Measurements from ENCODE around the gene UBC.
"Not testable (repeated sequence)": the region's sequence is repeated elsewhere in the genome, so short reads cannot be mapped to it uniquely, and the experiment has no call there.

UBC gene

DNA sequence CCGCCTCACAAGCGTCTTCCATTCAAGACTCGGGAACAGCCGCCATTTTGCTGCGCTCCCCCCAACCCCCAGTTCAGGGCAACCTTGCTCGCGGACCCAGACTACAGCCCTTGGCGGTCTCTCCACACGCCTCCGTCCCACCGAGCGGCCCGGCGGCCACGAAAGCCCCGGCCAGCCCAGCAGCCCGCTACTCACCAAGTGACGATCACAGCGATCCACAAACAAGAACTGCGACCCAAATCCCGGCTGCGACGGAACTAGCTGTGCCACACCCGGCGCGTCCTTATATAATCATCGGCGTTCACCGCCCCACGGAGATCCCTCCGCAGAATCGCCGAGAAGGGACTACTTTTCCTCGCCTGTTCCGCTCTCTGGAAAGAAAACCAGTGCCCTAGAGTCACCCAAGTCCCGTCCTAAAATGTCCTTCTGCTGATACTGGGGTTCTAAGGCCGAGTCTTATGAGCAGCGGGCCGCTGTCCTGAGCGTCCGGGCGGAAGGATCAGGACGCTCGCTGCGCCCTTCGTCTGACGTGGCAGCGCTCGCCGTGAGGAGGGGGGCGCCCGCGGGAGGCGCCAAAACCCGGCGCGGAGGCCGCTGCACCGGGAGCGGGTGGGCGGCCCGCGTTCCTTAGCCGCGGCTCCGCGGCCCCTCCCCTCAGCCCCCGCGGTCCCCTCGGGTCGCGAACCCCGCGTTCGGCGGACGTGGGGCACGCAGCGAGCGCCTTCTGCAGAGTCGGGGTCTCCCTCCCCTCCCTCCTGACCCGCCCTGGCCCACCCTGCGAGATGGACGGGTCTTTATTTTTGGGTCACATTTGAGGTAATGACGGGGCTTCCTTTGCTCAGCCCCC is at the start of gene UBC:
TSS of gene UBC (minus strand) at position 259 of the 847 bp plus-strand sequence. CDS start 879 bp downstream, outside the sequence.
- peak; percentile 76 for DNase-seq (ENCODE audit: low read depth)

DNA sequence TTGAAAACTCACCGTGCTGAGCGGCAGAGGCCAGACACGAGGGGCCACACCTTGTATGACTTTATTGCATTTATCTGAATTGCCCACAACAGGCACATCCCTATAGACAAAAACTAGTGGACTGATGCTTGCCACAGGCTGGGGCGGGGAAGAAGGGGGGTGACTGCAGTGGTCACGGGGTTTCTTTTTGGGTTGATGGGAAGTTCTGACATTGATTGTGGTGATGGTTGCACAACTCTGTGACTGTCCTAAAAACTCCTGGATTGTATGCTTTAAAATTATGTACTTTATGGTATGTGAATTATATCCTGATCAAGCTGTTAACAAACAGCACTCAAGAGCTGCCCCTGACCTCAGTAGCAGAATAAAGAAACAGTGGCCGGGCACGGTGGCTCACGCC is 48.8 kb upstream of the UBC start:
- DNase-seq (ENCODE audit: low read depth) = no peak

DNA sequence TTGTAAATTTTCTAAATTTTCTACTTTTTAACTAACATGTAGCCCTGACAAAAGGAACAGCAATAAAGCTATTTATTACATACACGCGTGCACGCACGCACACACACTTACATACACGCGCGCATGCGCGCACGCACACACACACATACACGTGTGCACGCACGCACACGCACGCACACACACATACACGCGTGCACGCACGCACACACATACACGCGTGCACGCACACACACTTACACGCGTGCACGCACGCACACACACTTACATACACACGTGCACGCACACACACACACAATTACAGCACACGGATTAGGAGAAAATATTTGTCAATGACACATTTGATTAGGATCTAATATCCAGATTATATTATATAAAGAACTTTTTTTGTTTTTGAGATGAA is 46.6 kb upstream of the UBC start:
- no peak for DNase-seq (ENCODE audit: low read depth)

DNA sequence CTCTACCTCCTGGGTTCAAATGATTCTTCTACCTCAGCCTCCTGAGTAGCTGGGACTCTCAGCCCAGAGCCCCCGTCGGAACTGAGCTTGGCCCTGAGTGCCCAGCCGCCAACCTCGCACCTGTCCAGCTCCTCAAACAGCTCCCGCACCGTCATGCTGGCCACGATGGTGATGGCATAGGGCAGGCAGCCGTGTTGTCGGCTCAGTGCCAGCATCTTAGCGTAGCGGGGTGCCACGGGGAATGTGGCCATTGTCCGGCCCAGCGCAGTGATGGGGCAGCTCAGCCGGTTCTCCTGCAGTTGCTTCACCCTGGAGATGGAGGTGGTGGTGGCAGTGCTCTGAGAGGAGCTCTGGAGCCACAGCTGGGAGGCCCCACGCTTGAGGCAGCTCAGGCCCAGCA is 42.1 kb upstream of the UBC start:
- DNase-seq (ENCODE audit: low read depth) = no peak

DNA sequence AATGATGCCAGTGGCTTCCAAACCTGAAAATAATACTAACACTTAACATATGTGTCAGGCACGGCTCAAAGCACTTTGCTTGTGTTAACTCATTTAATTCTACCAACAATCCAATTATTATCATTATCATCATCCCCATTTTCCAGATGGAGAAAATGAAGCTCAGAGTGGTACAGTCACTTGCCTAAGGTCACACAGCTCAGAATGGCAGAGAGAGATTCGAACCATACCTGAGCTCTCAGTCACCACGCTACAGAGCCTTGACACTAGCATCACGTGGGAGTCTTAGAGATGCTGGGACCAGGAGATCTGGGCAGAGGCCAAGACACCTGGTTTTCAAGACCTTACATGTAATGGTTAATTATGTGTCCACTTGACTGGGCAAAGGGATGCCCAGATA is 40.3 kb upstream of the UBC start:
- DNase-seq (ENCODE audit: low read depth) = no peak

DNA sequence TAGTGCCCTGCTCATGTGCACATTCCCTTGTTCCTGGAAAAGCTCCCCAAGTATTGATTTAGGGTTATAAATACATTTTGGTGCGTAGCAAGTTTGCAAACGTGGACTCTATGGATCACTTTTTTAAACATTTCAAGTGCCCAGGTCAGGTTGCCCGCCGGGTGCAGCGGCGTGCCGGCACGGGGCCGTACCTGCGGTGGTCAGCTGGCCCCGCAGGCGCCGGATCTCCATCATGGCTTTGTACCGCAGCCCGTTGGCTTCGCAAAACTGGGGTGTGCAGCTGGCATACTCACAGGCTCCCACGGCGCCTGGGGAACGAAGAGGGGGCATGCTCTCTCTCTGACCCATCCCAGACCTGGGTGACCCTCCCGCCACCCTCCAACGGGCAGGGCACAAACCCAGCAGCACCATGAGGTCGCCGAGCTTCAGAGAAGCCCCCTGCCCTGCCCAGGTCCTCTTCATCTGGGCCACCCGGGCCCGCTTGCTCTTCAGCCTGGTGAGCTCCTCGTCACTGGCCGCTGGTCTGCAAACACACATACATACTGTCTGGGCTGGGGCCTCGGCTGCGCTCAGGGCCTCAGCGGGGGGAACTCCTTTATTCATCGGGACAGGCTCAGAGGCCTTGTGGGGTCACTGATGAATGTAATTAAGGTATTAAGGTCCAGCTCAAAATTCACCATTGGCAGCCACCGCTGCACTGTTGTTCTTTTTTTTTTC is 39.4 kb upstream of the UBC start:
- no peak for DNase-seq (ENCODE audit: low read depth)

DNA sequence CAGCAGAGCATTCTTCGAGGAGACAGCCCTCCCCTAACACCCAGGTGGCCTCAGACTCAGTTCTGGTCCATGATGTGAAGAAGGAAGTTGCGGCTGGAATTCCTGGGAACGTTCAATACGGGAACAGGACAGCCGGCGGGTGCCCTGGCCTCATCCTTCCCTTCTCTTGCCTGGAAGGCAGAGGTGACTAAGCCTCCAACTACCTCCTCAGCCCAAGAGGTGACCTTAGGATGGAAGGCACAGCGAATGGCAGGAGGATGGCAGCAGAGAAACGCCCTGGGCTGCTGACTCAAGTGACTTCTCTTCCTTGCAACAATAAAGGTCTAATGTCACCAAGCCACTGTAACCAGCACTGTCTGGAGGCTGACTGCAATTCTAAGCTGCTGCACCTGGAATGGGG is 38.4 kb upstream of the UBC start:
- DNase-seq (ENCODE audit: low read depth) = no peak

DNA sequence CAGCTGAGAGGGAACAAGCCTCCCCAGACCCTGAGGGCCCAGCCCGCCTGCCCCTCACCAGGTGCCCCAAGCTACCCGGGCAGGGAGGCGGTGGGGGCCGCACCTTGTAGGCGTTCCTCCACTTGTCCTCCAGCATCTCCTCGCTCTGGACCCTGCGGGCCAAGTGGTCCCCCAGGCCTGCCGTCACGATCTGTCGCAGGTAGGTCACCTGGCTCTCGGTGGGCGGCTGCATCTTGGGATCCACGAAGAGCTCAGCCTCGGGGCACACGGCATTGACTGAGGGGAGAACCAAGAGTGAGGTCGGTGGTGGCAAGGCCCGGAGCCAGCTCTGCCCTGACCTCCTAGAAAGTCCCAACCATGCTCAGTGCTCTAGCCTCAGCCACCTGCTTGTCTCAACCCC is 37.8 kb upstream of the UBC start:
- no peak for DNase-seq (ENCODE audit: low read depth)

DNA sequence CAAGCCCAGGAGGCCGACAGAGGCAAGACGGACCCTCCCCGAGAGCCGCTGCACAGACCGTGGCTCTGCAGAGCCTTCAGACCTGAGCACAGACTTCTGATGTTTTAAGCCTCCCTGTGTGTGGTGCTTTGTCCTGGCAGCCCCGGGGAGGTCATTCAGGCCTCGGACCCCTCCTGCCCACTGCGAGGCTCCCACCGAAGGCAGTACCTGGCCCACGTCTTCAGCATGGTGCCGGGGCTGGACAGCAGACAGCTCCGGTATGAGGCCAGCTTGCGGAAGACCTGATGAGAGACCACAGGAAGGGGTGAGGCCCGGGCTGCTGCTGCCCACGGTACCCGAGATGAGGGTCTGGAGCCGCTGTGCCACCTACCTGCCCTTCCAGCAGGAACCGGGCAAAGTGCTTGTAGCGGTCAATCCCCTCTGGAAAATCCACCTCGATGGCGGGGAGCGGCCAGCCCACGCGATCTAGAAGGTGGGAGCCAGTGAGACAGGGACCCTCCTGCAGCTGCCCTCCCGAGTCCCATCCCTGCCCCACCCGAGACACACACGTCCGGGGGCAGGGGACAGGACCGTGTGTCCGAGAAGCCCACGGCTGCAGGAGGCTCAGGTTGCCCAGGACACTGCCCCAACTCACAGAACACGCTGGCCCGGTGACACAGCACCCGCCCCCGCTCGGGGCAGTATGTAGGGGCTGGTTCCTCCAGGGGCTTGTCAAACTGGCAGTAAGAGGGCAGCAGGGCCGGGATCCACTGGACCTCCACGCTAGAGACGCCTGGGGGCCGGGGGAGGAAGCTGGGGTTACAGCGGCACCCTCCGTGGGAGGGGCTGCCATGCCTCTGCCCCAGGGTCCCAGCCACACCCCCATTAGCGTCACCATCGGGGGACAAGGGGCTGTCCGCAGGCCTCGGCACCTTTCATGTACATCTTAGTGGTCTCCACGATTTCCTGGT is 35.6 kb upstream of the UBC start:
- no peak for DNase-seq (ENCODE audit: low read depth)

DNA sequence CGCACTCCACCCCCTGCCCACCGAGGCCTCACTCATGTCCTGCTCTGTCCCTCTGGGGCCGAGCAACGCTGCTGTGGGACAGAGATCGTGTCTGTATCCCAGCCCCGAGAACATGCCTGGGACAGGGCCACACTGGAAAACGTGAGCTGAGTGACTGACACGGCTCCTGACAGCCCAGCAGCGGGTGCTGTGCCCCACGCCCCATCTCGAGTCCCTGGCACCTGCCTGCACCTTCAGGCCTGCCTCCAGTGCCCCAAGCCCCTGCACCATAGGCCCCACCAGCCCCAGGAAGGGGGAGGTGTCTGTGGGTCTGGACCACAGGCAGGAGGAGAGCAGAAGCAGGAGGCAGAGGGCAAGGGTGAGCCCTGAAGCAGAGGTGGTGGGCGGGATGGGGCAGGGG is 34.6 kb upstream of the UBC start:
- no peak for DNase-seq (ENCODE audit: low read depth)

DNA sequence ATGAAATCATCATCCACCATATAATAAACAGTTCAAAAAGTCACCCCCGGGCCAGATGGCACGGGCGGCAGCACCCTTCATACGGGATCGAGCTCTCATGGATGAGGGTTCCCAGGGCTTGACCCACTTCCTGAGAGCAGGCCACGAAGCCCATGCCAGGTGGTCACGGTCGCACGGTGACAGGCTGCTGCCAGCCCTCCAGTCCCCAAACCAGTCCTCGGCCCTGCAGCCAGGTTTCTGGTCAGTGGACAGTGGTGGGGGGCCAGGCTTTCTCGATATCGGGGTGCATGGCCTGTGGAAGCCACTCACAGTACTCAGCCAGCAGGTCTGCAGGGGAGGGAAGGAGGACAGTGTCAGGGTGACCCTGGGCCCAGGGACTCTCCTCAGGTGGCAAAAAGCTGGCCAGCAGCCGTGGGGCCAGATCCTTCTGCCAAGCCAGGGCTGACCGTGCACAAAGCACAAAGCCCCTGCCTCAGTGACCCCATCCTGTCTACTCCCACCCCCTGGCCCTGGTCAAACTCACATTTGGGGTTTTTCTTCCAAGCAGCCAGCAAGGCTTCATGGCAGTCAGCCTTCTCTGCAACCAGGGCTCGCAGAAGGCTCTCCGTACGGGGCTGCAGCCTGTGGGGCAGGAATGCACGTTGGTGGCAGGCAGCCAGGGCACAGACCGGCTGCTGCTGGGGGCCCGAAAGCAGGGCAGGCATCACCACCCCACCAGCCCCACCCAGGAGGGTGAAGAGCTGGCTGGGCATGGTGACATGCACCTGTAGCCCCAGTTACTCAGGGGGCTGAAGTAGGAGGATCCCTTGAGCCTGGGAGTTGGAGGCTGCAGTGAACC is 33.3 kb upstream of the UBC start:
- DNase-seq (ENCODE audit: low read depth) = no peak

DNA sequence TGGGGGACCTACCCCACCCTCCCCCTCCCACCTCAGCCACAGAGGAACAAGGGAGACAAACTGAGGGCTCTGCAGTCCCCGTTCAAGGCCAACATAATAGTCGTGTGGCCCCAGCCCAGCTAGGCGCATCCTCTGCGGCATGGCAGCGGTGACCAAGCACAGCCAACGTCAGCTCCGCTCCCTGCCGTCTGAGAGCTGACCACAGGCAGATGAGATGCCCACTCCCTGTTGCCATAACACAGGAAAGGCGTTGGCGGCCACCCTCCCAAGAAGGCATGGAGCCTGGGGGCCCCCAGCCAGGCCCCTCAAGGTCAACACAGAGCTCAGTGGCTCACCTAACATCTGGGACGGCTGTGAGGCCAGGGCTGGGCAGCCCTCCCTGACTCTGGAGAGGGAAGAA is 32.6 kb upstream of the UBC start:
- no peak for DNase-seq (ENCODE audit: low read depth)

DNA sequence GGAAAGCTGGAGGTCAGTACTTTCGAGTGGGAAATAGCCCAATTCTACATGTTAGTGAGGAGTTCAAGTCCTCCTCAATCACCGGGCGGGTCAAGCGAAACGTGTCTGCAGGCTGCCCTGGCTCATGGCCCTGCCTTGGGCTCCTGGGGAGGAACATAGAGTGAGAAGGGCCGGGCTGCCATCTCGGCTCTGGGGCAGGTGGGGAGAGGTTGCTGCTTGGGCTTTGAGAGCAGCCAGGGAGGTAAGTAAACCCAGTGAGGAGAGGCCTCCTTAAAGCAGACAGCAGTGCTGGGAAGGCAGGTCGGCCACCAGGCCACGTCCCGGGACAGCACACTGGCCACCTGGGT is 32.0 kb upstream of the UBC start:
- no peak for DNase-seq (ENCODE audit: low read depth)

DNA sequence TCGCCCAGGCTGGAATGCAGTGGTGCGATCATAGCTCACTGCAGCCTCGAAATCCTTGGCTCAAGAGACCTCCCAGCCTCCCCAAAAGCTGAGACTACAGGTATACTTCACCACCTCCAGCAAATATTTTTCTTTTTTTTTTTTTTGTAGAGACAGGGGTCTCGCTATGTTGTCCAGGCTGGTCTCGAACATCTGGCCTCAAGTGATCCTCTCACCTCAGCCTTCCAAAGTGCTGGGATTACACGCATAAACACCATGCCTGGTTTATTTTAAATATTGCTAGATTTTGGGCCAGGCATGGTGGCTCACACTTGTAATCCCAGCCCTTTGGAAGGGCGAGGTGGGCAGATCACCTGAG is 26.7 kb upstream of the UBC start:
- DNase-seq (ENCODE audit: low read depth) = no peak

DNA sequence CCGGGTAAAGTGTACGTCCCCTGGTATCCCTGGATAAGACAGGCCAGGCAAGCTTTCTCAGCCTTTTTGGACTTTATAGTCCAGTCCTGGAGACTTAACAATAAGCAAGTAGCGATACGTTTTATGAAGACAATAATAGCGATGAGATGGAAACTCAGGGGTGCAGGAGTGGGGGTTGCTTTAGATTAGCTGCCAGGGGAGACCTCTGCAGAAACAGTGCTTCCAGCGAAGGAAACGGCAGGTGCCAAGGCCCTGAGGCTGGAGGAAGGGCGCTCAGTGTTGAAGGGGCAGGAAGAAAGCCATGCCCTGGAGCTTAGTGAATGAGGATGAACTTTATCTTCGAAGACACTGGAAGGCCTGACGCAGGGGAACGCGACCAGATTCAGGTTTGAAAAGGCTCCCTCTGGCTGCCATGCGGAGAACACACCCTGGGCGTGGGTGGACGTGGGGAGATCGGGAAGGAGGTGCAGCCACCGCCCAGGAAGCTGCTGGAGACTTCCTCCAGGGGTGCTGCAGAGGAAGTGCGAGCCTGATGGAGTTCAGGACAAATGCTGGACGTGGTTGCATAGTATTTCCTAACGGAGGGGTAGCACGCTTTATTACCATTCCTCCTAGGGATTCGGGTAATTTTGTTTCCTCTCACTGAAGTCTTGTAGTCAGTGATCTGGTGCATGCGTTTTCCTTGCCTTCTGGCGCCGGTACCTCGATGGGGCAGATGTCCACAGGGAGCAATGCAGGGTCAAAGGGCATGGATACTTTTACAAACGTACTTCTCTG is 26.1 kb upstream of the UBC start:
- DNase-seq (ENCODE audit: low read depth) = peak; percentile 71

DNA sequence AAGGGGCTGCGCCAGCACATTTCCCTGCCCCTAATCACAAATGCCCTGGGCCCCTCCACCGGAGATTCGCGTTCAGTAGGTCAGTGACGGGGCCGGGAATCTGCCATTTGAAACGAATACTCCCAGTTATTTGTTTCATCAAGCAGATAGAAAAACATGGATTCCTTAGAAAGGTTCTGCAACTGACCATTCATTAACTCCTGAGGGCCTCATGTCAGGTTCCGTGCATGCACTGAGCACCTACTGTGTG is 25.6 kb upstream of the UBC start:
- DNase-seq (ENCODE audit: low read depth) = no peak

DNA sequence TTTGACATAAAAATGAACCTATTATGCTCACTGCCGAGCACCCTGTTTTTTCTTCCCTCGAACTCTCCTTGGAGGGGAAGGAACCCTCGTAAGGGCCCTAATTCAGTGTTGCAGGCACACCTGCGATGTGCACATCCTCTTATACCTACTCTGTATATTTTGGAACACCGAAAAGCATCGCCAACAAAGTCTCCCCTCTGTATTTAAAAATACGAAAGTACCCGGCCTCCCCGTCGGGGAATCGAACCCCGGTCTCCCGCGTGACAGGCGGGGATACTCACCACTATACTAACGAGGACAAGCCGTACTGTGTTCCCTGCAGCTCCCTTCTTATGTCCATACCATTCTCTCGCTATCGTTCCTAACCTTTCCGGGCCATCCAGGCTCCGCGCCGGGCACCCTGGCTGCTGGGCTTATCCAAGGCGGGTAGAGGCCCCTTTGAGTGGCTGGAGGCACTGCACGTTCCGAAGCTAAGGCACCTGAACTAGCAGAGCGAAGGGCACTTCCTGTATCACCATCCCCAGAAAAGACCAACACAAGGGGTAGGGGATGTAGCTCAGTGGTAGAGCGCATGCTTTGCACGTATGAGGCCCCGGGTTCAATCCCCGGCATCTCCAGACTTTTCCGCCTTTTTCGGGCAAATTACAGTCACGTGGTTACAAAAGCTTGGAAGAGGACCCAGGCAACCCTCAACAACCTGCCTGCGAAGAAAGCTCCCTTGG is 25.1 kb upstream of the UBC start:
- DNase-seq (ENCODE audit: low read depth) = peak; percentile 81

DNA sequence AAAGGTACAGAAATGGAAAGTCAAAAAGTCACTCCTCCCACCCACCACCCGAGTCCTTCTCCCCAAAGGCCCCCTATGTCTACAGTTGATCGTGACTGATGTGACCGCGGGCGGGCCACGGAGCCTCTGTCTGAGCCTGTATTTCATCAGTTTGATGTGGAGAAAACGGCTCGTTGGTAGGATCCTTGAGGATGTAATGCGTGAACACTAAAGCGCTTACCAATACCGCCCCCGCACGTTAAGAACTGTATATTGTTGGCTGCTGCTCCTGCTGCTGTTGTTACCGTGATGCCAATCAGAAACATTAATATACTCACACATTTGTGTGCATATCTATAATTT is 24.6 kb upstream of the UBC start:
- DNase-seq (ENCODE audit: low read depth) = no peak

DNA sequence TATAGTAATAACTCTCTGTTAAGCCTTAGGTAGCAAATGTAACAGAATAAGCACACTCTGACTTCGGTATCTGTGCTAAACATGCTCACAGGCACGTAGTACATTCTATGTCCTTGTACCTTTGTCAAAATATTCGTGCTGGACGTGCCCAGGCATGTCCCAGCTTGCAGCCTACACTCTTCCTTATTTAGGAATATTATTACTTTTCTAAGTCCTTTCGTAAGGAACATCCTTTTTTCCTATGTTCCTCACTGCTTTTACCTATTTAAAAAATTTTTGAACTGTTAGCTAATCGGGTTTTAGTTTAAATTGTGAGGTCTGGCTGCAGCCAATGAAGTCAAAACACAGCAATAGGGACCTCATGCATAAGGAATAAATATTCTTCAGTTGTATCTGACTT is 24.1 kb upstream of the UBC start:
- DNase-seq (ENCODE audit: low read depth) = no peak

DNA sequence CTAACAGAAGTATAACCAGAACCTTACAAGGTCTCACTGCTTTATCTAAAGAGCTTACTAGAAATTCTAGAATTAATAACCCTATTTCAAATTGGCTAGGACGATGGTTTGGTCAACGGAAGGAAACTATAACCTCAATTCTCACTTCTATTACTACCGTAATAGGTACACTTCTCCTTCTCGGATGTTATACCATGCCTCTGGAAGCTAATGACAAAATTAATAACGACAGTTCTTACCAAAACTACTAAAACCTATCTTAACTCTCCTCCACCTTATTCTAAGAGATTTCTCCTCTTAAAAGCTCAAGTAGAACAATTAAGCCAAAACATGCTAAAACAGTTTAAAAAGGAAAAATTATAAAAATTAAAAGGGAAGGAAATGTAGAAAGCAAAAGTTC is 23.7 kb upstream of the UBC start:
- DNase-seq (ENCODE audit: low read depth) = no peak

DNA sequence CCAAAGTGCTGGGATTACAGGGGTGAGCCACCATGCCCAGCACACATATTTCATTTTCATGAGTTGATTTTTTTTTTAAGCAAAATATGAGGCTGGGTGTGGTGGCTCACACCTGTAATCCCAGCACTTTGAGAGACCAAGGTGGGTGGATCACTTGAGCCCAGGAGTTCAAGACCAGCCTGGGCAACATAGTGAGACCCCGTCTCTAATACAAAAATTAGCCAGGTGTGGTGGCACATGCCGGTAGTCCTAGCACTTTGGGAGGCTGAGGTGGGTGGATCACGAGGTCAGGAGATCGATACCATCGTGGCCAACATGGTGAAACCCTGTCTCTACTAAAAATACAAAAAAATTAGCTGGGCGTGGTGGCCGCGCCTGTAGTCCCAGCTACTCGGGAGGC is 17.1 kb upstream of the UBC start:
- DNase-seq (ENCODE audit: low read depth) = not testable (repeated sequence)

All from stimulated activated CD8-positive, alpha-beta memory T cell treated with anti-CD3 and anti-CD28 coated beads, Interleukin-4, amount 100 ng/mL, for 24 hours (primary cell).